Measurements from ENCODE around the gene GABRB1.

GABRB1 gene

GRCh38 chr4:47475411-47475810 lies 444.0 kb downstream of the GABRB1 start:
- no peak for DNase-seq

Measured in right hindlimb (tissue), 1 donor.